GM18526 (cell line): ENCODE results near the gene OPA1.

Experiments used
- POLR2A ChIP-seq: IDR thresholded peaks from 3 replicates; pipeline ENCODE4 v1.6.1; 2011; ENCODE audit not compliant: insufficient read length; ENCODE audit errors: extremely low read depth

Gene OPA1

GRCh38 chr3:193732391-193732790 lies 139.4 kb downstream of the OPA1 start:
- no peak for TF ChIP-seq POLR2A

- no peak for TF ChIP-seq POLR2A
These were observed 139.8 kb downstream of the OPA1 start for GRCh38 chr3:193732827-193733226.

- no peak for TF ChIP-seq POLR2A
These were observed 141.8 kb downstream of the OPA1 start for GRCh38 chr3:193734737-193735366.

GRCh38 chr3:193735850-193736249 lies 142.8 kb downstream of the OPA1 start:
- TF ChIP-seq POLR2A, result no peak

- no peak for TF ChIP-seq POLR2A
These were observed 143.6 kb downstream of the OPA1 start for GRCh38 chr3:193736616-193737015.

GRCh38 chr3:193737191-193737751 lies 144.3 kb downstream of the OPA1 start:
- no peak for TF ChIP-seq POLR2A

GRCh38 chr3:193742628-193743027 lies 149.6 kb downstream of the OPA1 start:
- TF ChIP-seq POLR2A, result no peak

GRCh38 chr3:193743702-193744047 lies 150.7 kb downstream of the OPA1 start:
- TF ChIP-seq POLR2A, result no peak

GRCh38 chr3:193744048-193744821 lies 151.2 kb downstream of the OPA1 start:
- no peak for TF ChIP-seq POLR2A

- no peak for TF ChIP-seq POLR2A
These were observed 152.0 kb downstream of the OPA1 start for GRCh38 chr3:193744822-193745684.

GRCh38 chr3:193746832-193747231 lies 153.8 kb downstream of the OPA1 start:
- no peak for TF ChIP-seq POLR2A
